HL-60 (cell line): ENCODE results near the gene GJE1.

Experiments
- CTCF ChIP-seq: IDR thresholded peaks from one replicate; pipeline ENCODE4 v1.5.1; 2011; ENCODE audit warnings: low read length, control low read depth, inconsistent platforms; ENCODE audit not compliant: insufficient read depth
- GABPA ChIP-seq: IDR thresholded peaks from 2 replicates; pipeline ENCODE4 v1.6.1; 2012; ENCODE audit warnings: low read depth
- POLR2AphosphoS5 ChIP-seq: IDR thresholded peaks from 2 replicates; pipeline ENCODE4 v1.6.1; 2012; ENCODE audit warnings: low read depth
- SPI1 ChIP-seq: IDR thresholded peaks from 2 replicates; pipeline ENCODE4 v1.6.1; 2012; ENCODE audit warnings: low read depth, mild to moderate bottlenecking, borderline replicate concordance

- TF ChIP-seq CTCF: no peak
- no peak for TF ChIP-seq POLR2AphosphoS5
- no peak for TF ChIP-seq SPI1
- no peak for TF ChIP-seq GABPA
Measured at GRCh38 chr6:142182004-142182403, 49.3 kb downstream of the GJE1 start.
